HepG2 (cell line): Measurements from ENCODE around the gene THADA. TPM values are rescaled to one million over a fixed set of nuclear protein-coding genes. Genes with fewer than 3 reads are reported as not detected.

Experiments used
- AGO1 ChIP-seq: fragments of 200-400 bp; formaldehyde crosslinking; IDR thresholded peaks from 2 replicates; pipeline ENCODE4 v1.6.1; 2017; ENCODE audit warnings: mild to moderate bottlenecking, low read depth, low read length, moderate library complexity; ENCODE audit not compliant: poor library complexity, severe bottlenecking
- GZF1 ChIP-seq: sonication (generic); formaldehyde crosslinking; IDR thresholded peaks from 2 replicates; pipeline ENCODE4 v1.5.1; 2020; ENCODE audit warnings: mild to moderate bottlenecking, missing genetic modification reagents
- KAT8 ChIP-seq: IDR thresholded peaks from 2 replicates; pipeline ENCODE4 v1.6.1; 2016; ENCODE audit warnings: missing genetic modification reagents, missing compliant biosample characterization
- NPAS2 ChIP-seq: sonication (generic); formaldehyde crosslinking; IDR thresholded peaks from 2 replicates; pipeline ENCODE4 v1.8.0; 2022; ENCODE audit warnings: mild to moderate bottlenecking, missing genetic modification reagents, borderline replicate concordance
- RAD51 ChIP-seq: fragments of 450-650 bp; IDR thresholded peaks from 2 replicates; pipeline ENCODE4 v1.6.1; 2016; ENCODE audit warnings: borderline replicate concordance
- U2AF2 ChIP-seq: fragments of 200-400 bp; formaldehyde crosslinking; IDR thresholded peaks from 2 replicates; pipeline ENCODE4 v1.6.1; 2017; ENCODE audit warnings: low read depth, mild to moderate bottlenecking, low read length
- XBP1 ChIP-seq: sonication (generic); formaldehyde crosslinking; IDR thresholded peaks from 2 replicates; pipeline ENCODE4 v1.5.0; 2020; ENCODE audit warnings: missing genetic modification reagents
- ZNF33B ChIP-seq: sonication (generic); formaldehyde crosslinking; IDR thresholded peaks from 2 replicates; pipeline ENCODE4 v1.5.1; 2020; ENCODE audit warnings: mild to moderate bottlenecking, missing genetic modification reagents
- ZNF430 ChIP-seq: sonication (generic); formaldehyde crosslinking; IDR thresholded peaks from 2 replicates; pipeline ENCODE4 v1.9.0; 2021; ENCODE audit warnings: mild to moderate bottlenecking, missing genetic modification reagents
- ZNF629 ChIP-seq: sonication (generic); formaldehyde crosslinking; conservative IDR thresholded peaks from 2 replicates; pipeline ENCODE4 v1.5.0; 2020; ENCODE audit warnings: missing genetic modification reagents
- ZNF670 ChIP-seq: sonication (generic); formaldehyde crosslinking; IDR thresholded peaks from 2 replicates; pipeline ENCODE4 v1.8.0; 2022; ENCODE audit warnings: mild to moderate bottlenecking, missing genetic modification reagents, borderline replicate concordance
- ZNF780A ChIP-seq: sonication (generic); formaldehyde crosslinking; IDR thresholded peaks from 2 replicates; pipeline ENCODE4 v1.8.0; 2022; ENCODE audit warnings: mild to moderate bottlenecking, missing genetic modification reagents, moderate library complexity
- ZNF83 ChIP-seq: sonication (generic); formaldehyde crosslinking; IDR thresholded peaks from 2 replicates; pipeline ENCODE4 v1.4.0; 2020; ENCODE audit warnings: missing genetic modification reagents, mild to moderate bottlenecking, borderline replicate concordance
- ZNF891 ChIP-seq: sonication (generic); formaldehyde crosslinking; IDR thresholded peaks from 2 replicates; pipeline ENCODE4 v1.5.0; 2020; ENCODE audit warnings: mild to moderate bottlenecking, missing genetic modification reagents
- polyA plus RNA-seq, 8 experiments: library from polyadenylated mRNA; depleted of rRNA in 3 of 8; stranded (reverse) in 7 of 8; unstranded in 1 of 8; fragments of >200 nt; fragmentation: Illumina TruSeq in 4 of 8; extraction: Trizol in 4 of 8; gene quantifications; 2 replicates each; pipeline versions ENCODE4 v1.2.1 to v1.2.3, GENCODE V29; 2011 to 2016; ENCODE audit warnings: low read depth in 4 of 8, missing spikeins in 1 of 8, mixed read lengths in 1 of 8; ENCODE audit not compliant: insufficient read depth in 1 of 8
- total RNA-seq, 5 experiments: library from RNA; depleted of rRNA; stranded (reverse); fragments of >200 nt; fragmentation: Illumina TruSeq; extraction: Trizol; gene quantifications; 2 replicates each; pipeline ENCODE4 v1.2.3, GENCODE V29; 2016; ENCODE audit warnings: low read depth in 1 of 5
- TF ChIP-seq, protein P1 (sequence below), 2 experiments: sonication (generic) in 1 of 2; formaldehyde crosslinking in 1 of 2; IDR thresholded peaks; 2 replicates each; pipeline versions ENCODE4 v1.6.1 to v1.9.0; 2014 to 2022; ENCODE audit warnings: antibody characterized with exemption in 1 of 2, borderline replicate concordance in 1 of 2, inconsistent platforms in 1 of 2, low read depth in 1 of 2, missing genetic modification reagents in 1 of 2
- TF ChIP-seq, protein P2 (sequence below): sonication (generic); formaldehyde crosslinking; IDR thresholded peaks from 2 replicates; pipeline ENCODE4 v1.5.0; 2020; ENCODE audit warnings: missing genetic modification reagents
- TF ChIP-seq, protein P3 (sequence below): sonication (generic); formaldehyde crosslinking; IDR thresholded peaks from 2 replicates; pipeline ENCODE4 v1.4.0; 2020; ENCODE audit warnings: missing genetic modification reagents
- TF ChIP-seq, protein P4 (sequence below): sonication (generic); formaldehyde crosslinking; IDR thresholded peaks from 2 replicates; pipeline ENCODE4 v1.5.0; 2020; ENCODE audit warnings: missing genetic modification reagents, mild to moderate bottlenecking, borderline replicate concordance
- TF ChIP-seq, protein P5 (sequence below): sonication (generic); formaldehyde crosslinking; IDR thresholded peaks from 2 replicates; pipeline ENCODE4 v1.8.0; 2022; ENCODE audit warnings: mild to moderate bottlenecking, missing genetic modification reagents, moderate library complexity

The THADA gene
- total and polyA plus RNA-seq, 2 of the 13 experiments (the other 11 are each of a cell fraction or from before 2014, with no cell fraction given), result 12.7 to 21.7 TPM

DNA sequence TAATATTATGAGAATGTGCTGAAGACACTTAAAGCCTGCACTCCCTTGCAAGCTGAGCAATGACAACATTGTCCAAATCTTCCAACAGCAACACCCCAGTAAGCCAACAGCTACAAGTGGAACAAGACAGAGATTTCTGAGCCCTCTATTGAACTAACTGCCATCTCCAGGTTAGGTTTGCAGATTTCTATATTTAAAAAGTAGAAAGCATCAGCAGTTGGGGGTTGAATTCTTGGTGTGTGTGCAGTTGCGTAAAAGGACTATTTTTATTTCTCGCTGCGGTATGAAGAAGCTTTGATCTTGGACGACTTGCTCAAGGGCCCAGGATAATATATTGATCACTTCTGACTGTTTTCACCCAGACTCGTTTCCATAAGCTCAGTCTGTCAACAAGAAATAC lies 263.2 kb downstream of the THADA start (continued):
- TF ChIP-seq KAT8 (no peak), GZF1 (CRISPR knock-in tag) (no peak), ZNF629 (CRISPR knock-in tag) (no peak), ZNF891 (no peak), XBP1 (CRISPR knock-in tag) (no peak), ZNF670 (CRISPR knock-in tag) (0 out of 2 replicates have a peak, but pooled peaks have one; percentile 32), ZNF780A (CRISPR knock-in tag) (no peak), ZNF430 (CRISPR knock-in tag) (no peak), RAD51 (no peak), U2AF2 (no peak), NPAS2 (CRISPR knock-in tag) (no peak), ZNF83 (CRISPR knock-in tag) (no peak), ZNF33B (CRISPR knock-in tag) (no peak), AGO1 (no peak)
- TF ChIP-seq, protein P1, sequence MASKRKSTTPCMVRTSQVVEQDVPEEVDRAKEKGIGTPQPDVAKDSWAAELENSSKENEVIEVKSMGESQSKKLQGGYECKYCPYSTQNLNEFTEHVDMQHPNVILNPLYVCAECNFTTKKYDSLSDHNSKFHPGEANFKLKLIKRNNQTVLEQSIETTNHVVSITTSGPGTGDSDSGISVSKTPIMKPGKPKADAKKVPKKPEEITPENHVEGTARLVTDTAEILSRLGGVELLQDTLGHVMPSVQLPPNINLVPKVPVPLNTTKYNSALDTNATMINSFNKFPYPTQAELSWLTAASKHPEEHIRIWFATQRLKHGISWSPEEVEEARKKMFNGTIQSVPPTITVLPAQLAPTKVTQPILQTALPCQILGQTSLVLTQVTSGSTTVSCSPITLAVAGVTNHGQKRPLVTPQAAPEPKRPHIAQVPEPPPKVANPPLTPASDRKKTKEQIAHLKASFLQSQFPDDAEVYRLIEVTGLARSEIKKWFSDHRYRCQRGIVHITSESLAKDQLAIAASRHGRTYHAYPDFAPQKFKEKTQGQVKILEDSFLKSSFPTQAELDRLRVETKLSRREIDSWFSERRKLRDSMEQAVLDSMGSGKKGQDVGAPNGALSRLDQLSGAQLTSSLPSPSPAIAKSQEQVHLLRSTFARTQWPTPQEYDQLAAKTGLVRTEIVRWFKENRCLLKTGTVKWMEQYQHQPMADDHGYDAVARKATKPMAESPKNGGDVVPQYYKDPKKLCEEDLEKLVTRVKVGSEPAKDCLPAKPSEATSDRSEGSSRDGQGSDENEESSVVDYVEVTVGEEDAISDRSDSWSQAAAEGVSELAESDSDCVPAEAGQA (IDR thresholded peaks at IDR 0.05; ENCODE audit: low read depth), result no peak
- TF ChIP-seq, protein P1 (CRISPR knock-in tag; IDR thresholded peaks at IDR 0.05; ENCODE audit: borderline replicate concordance), result no peak
- TF ChIP-seq, protein P2, sequence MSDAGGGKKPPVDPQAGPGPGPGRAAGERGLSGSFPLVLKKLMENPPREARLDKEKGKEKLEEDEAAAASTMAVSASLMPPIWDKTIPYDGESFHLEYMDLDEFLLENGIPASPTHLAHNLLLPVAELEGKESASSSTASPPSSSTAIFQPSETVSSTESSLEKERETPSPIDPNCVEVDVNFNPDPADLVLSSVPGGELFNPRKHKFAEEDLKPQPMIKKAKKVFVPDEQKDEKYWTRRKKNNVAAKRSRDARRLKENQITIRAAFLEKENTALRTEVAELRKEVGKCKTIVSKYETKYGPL (CRISPR knock-in tag), result no peak
- TF ChIP-seq, protein P3, sequence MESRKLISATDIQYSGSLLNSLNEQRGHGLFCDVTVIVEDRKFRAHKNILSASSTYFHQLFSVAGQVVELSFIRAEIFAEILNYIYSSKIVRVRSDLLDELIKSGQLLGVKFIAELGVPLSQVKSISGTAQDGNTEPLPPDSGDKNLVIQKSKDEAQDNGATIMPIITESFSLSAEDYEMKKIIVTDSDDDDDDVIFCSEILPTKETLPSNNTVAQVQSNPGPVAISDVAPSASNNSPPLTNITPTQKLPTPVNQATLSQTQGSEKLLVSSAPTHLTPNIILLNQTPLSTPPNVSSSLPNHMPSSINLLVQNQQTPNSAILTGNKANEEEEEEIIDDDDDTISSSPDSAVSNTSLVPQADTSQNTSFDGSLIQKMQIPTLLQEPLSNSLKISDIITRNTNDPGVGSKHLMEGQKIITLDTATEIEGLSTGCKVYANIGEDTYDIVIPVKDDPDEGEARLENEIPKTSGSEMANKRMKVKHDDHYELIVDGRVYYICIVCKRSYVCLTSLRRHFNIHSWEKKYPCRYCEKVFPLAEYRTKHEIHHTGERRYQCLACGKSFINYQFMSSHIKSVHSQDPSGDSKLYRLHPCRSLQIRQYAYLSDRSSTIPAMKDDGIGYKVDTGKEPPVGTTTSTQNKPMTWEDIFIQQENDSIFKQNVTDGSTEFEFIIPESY (CRISPR knock-in tag), result no peak
- TF ChIP-seq, protein P4, sequence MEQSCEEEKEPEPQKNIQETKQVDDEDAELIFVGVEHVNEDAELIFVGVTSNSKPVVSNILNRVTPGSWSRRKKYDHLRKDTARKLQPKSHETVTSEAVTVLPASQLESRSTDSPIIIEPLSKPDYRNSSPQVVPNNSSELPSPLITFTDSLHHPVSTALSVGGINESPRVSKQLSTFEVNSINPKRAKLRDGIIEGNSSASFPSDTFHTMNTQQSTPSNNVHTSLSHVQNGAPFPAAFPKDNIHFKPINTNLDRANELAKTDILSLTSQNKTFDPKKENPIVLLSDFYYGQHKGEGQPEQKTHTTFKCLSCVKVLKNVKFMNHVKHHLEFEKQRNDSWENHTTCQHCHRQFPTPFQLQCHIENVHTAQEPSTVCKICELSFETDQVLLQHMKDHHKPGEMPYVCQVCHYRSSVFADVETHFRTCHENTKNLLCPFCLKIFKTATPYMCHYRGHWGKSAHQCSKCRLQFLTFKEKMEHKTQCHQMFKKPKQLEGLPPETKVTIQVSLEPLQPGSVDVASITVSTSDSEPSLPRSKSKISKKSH (CRISPR knock-in tag), result no peak
- TF ChIP-seq, protein P5, sequence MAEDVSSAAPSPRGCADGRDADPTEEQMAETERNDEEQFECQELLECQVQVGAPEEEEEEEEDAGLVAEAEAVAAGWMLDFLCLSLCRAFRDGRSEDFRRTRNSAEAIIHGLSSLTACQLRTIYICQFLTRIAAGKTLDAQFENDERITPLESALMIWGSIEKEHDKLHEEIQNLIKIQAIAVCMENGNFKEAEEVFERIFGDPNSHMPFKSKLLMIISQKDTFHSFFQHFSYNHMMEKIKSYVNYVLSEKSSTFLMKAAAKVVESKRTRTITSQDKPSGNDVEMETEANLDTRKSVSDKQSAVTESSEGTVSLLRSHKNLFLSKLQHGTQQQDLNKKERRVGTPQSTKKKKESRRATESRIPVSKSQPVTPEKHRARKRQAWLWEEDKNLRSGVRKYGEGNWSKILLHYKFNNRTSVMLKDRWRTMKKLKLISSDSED, result no peak
